ENCODE measurements around the gene CTSW.

DNA sequence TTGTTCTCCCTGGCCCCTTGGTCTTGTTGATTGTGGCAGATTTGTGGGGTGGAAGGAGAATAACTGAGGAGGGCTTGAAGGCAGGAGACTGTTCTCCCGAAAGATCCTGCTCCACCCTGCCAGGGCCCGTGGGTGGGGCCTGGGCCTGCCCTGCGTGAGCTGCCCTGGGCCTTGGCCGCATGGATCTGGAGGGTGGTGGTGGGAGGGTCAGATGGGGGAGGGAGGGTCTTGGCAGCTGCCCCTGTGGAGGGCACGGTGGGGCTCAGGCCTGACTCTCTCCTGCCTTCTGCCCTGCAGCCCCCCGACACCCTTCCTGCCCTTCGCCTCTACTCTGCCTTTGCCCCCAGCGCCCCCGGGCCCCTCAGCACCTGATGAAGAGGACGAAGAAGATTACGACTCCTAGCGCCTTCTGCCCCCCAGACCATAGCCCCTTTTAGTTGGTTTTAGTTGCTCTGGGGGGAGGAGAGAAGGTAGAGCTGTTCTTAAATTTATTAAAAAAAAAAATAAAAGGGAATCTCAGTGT, 41.5 kb downstream of the CTSW start:
- TF ChIP-seq CTCF (IDR thresholded peaks at IDR 0.05) = no peak
- TF ChIP-seq EP300 (IDR thresholded peaks at IDR 0.05) = no peak
